Left kidney (tissue), 2 donors: ENCODE results near the gene PDCD1. TPM values are rescaled to one million over a fixed set of nuclear protein-coding genes. Genes with fewer than 3 reads are reported as not detected.
"Not testable (repeated sequence)": the region's sequence is repeated elsewhere in the genome, so short reads cannot be mapped to it uniquely, and the experiment has no call there.

Experiments used
- DNase-seq: peaks from one replicate; pipeline ENCODE4 v3.0.0-alpha.2; 2013
- polyA plus RNA-seq: library from polyadenylated mRNA; unstranded; fragments of 120-200 nt; gene quantifications from one replicate; pipeline ENCODE4 v1.2.1, GENCODE V29; 2013; ENCODE audit not compliant: insufficient read length

PDCD1 gene
- polyA plus RNA-seq, 1 donor: 0.13 TPM

- no peak for DNase-seq
Observed at GRCh38 chr2:241877989-241878970, 19.6 kb upstream of the PDCD1 start.

GRCh38 chr2:241877197-241877685 is 18.5 kb upstream of the PDCD1 start:
- DNase-seq: no peak

GRCh38 chr2:241876528-241877196 is 18.0 kb upstream of the PDCD1 start:
- no peak for DNase-seq

- not testable (repeated sequence) for DNase-seq
Observed at GRCh38 chr2:241875754-241876527, 17.2 kb upstream of the PDCD1 start.

GRCh38 chr2:241874277-241874925 is 15.7 kb upstream of the PDCD1 start:
- no peak for DNase-seq

GRCh38 chr2:241873803-241874110 is 15.1 kb upstream of the PDCD1 start:
- no peak for DNase-seq

- DNase-seq: no peak
Observed at GRCh38 chr2:241873081-241873802, 14.5 kb upstream of the PDCD1 start.

GRCh38 chr2:241872313-241872642 is 13.6 kb upstream of the PDCD1 start:
- DNase-seq: no peak

GRCh38 chr2:241871538-241872312 is 13.0 kb upstream of the PDCD1 start:
- DNase-seq: no peak

- DNase-seq: no peak
Observed at GRCh38 chr2:241870611-241871537, 12.2 kb upstream of the PDCD1 start.

GRCh38 chr2:241870081-241870541 is 11.4 kb upstream of the PDCD1 start:
- DNase-seq: no peak

- DNase-seq: no peak
Observed at GRCh38 chr2:241869087-241869961, 10.6 kb upstream of the PDCD1 start, which contains the start of gene RTP5. Gene RTP5, plus strand, starts transcription at chr2:241869729. Its CDS starts 28 bp downstream, at chr2:241869757.

GRCh38 chr2:241868661-241869081 is 10.0 kb upstream of the PDCD1 start:
- DNase-seq: no peak

GRCh38 chr2:241867776-241868420 is 9.2 kb upstream of the PDCD1 start:
- no peak for DNase-seq

- no peak for DNase-seq
Observed at GRCh38 chr2:241866790-241867645, 8.3 kb upstream of the PDCD1 start.
